Fibroblast of skin of right biceps (primary cell): ENCODE results near the gene SAP30.
A peak's percentile ranks its signal among the peaks of the same experiment; 100 is the strongest.

Experiments used
- DNase-seq: peaks from one replicate; pipeline ENCODE4 v3.0.0-alpha.2; 2013

Gene SAP30, protein sequence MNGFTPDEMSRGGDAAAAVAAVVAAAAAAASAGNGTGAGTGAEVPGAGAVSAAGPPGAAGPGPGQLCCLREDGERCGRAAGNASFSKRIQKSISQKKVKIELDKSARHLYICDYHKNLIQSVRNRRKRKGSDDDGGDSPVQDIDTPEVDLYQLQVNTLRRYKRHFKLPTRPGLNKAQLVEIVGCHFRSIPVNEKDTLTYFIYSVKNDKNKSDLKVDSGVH

DNA sequence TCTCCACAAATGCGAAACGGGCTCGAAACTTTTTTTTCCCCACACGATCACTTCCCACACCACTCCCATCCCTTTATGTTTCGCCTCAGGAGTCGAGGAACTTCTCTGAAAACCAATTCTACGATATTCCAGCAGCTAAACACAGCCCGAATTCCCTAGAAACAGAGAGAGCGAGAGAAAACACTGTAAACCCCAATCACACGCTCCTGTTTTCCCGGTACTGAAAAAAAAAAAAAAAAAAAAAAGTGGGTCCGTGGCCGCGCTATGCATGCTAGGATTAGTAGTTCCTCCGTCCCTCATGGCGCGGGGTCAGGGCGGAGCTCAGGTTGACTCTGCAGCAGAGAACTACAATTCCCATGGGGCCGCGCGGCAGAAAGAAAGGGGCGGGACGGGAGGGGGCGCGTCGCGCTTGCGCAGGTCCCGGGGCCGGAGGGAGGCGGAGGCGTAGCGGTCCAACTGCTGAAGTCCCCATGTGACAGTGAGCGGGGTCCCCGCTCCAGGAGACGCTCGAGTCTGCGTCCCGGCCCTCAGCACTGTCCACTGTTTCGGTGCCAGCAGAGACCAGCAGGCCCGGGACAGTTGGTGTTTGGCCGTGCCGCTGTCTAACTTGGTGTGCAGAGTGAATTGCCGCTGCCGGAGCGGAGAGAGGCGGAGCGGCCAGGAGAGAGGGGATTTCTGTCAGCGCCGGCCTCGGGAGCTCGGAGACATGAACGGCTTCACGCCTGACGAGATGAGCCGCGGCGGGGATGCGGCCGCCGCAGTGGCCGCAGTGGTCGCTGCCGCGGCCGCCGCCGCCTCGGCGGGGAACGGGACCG lies at the start of gene SAP30:
TSS of gene SAP30 (plus strand) at position 478 of the 815 bp plus-strand sequence. CDS start at position 707, 229 bp downstream.
- DNase-seq, result peak; percentile 99

DNA sequence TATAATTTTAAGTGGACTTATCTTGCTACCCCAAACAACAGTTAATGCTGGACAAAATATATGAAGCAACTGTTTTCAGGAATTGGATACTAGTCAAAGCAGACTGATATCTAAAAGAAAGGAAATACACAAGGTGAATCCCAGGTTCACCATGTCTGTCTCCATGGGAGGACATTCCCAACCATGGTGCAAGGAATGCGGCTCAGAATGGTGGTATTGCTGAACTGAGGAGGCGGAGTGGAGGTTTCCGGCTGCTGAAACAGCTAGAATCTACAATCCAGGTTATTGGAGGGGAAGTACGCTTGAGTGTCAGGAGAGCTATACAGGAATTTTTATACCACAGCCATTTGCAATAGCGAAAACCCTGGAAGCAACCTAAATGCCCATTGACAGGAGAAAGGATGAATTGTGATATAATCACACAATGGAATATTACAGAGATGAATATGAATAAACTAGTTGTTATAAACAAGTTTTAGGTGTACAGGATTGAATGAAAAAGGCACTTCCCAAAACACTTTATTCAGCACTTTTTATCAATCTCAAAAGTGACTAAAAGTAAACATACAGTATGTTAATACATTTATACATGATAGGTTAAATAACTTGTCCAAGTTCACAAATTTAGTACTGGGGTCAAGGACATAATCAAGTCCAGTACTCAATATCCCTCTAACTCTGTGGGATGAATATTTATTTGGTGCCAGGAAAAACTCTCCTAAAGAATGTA lies 45.6 kb upstream of the SAP30 start:
- no peak for DNase-seq

DNA sequence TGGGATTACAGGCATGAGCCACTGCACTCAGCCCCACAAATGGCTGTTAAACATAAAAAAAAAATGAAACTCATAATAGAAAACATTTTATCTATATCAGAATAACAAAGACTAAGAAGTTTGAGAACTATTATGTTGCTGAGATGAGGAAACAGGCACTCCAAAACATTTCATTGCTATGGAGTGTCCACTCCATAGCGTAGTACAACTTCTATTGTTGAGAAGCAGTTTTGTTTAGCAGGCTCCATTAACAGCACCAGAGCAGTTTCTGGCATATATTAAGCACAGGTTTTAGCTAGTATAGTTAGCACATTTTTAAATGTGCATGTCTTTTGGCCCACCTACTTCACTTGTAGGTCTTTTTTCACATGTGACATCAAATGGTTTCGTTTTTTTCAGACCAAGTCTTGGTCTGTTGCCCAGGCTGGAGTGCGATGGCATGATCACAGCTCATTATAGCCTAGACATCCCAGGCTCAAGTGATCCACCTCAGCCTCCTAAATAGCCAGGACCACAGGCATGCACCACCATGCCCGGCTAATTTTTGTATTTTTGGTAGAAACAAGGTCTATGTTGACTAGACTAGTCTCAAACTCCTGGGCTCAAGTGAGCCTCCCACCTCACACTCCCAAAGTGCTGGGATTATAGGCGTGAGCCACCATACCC lies 42.4 kb upstream of the SAP30 start:
- no peak for DNase-seq

DNA sequence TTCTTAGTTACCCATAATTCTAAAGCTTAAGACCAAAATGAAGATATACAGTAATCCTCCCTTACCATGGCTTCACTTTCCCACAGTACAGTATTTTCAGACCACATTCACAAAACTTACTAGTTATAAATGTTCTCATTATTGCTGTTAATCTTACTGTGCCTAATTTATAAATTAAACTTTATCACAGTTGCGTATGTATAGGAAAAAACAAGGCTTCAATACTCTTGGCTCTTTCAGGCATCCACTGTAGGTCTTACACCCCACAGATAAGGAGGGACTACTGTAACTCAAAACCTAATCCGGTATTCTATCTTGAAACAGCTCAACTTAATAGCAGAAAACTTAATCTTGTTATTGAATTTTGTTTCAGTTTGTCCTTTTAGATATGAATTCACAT lies 40.2 kb upstream of the SAP30 start:
- no peak for DNase-seq

DNA sequence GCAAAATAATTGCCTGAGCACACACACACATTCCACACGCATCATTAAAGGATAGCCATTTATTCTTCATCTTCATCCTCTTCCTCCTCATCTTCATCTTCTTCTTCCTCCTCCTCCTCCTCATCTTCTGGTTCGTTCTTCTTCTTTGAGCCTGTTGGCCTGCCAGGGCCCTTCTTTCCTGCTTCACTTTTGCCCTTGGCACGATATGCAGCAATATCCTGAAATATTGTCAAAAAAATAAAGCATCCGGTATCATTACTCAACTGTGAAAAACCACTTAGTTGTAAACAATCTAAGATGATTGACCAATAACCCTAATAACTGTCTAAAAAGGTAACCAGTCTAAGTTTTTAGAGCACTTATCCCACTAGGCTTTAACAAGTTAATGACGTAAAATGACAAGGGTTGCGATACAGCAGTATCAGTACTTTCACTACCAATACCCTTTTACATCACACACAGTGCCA lies 38.7 kb upstream of the SAP30 start:
- peak; percentile 2 for DNase-seq

DNA sequence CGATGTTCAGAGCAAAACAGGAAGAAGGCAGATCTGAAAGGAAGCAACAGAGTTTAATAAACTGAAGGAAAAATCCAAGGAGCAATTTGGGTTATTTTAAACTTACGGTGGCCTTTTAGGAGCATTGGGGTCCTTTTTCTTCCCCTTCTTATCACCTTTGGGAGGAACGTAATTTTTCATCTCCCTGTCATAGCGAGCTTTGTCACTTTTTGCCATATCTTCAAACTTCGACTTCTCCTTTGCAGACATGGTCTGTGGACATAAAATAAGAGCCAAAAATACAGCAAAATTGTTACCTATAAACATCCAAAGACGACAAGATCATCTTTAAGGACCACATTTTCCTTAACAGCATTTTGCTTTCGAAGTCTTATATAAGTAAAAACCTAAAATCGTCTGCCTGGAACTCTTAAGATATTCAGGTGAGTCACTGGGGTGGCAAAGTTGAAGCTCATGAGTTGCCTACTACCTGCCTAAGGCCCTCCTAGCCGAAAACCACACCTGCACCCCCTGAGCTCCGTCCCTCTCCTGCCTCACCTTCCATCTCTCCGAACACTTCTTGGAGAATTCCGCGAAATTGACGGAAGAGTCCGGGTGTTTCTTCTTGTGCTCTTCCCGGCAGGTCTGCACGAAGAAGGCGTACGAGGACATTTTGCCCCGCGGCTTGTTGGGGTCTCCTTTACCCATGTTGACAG lies 37.6 kb upstream of the SAP30 start:
- DNase-seq, result peak; percentile 9

DNA sequence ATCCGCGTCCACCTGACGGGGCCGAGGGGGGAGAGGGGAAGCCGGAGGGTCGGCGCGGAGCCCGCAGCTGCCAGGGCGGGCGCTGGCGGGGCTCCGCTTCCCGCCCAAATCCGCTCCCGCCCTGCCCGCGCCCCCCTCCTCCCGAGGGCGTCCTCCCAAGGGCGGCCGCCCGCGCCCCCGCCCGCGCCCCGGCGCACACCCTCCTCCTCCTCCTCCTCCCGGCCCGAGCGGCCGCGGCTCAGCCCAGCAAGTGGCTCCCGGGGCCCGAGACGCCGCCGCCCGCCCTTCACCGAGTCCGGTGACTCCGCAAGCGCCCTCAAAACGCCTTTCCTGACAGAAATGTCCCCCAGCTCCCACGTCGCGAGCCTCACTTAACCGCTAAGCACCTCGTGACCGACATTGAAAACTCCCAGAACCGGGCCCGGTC lies 37.1 kb upstream of the SAP30 start:
- peak; percentile 53 for DNase-seq

DNA sequence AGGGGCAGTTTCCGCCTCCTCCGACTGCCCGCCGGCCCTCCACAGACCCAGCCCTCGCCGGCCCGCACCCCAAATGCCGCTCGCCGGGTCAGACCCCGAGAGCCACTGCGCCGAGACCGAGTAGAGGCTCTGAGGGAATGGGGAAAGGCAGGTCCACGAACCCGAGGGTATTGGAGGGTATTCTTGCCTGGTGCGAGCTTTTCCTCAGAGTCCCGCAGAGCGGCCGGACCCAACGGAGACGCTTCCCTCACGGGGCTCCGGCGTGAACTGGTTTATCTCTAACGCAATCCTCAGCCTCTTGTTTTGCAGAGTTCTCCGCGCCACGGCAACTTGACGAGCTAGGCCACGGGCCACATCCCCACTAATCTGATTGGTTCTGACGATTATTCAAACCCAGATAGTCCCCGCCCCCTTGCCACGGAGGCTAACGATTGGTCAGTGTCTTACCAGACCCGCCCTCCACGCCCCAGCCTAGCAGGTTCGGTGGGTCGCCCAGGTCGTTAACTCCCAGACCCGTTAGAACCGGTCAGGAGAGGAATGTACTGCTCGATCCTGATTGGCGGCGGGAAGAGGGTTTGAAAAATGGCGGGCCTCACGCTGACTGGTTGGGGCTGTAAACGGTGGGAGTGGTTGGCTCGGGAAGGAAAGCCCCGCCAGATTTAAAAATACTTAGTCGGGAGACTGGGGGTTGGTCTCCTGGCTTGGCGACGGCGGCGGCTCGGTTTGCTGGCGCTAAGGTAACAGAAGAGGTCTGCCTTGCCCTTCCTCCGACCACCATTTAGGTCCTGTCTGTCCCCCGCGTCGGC lies 36.5 kb upstream of the SAP30 start, which contains the start of gene HMGB2:
TSS of gene HMGB2 (minus strand) at position 274 of the 806 bp plus-strand sequence. CDS start 709 bp downstream, outside the sequence.
- peak; percentile 100 for DNase-seq

DNA sequence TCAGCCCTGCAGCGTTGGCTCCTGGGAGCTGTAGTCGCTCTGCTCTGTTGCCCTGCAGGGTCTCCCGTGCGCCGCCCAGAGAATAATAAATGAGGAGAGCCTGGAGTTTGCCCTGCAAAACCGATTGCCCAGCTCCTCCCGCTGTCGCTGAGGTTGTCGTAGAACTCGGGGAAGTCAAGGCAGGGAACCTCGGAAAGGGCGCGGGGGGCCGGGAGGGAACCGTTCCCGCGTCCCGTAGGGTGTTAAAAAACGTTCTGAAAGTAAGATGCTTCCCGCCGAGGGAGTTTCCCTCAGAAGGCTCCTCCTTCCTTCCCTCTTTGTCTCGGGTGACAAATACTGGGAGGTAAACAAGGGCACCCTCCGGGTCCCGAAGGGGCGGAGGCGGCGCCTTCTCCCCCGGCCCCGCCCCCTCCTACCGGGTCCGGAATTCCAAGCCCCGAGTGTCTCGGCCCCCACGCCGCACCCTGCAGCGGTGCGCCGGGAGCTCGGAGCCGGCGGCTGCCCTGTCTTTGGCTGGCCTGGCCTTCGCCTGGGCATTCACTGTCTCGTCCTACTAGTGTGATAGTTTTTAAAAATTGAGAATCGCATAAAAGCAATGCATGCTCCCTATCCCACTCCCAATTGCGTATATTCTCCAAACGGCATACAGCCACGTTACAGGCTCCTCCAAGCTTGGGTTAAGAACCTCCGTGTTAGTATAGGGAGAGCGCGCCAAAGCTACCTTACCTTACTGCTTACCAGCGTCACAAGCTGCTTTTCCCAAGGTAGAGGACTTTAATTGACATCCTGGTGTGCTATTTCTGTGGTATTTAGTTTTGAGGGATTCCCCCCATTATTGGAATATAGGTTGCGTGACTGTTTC lies 35.6 kb upstream of the SAP30 start:
- peak; percentile 93 for DNase-seq

DNA sequence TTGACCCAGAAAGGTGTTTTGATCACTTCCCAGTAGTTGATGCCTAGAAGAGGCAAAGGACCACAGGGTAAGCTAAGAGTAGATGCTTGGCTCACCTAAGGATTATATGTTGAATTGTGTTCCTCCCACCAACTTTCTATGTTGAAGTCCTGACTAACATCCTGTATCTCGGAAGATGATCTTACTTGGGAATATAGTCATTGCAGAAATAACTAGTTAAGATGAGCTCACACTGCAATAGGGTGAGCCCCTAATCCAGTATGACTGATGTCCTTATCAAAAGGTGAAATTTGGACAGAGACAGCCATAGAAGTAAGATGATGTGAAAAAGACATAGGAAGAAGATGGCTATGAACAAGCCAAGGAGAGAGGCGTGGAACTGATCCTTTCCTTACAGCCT lies 33.3 kb upstream of the SAP30 start:
- peak; percentile 4 for DNase-seq

DNA sequence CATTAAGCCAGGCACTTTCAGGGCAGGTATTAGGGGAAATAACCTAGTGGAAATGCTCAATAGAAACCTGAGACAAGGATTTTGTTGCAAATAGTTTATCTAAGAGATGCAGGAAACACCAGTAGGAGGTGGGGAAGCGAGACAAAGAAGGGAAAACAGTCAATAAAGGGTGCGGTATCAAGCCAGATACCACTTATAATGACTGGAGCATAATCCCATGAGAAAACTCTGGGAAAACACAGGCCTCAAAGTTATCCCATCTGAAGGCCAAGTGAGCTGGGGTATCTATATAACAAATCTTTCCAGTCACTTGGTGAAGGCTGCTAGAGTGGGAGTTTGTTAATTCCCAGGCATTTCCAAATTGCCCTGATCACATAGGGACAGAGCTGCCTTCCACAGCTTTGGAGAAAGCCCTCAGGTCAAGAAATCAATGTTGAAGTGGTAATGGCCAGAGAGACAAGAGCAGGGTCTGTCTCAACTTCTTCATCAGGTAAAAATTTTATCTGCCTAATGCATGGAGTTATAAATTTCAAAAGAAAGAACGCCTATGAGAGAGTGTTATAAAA lies 26.8 kb upstream of the SAP30 start:
- DNase-seq, result no peak

DNA sequence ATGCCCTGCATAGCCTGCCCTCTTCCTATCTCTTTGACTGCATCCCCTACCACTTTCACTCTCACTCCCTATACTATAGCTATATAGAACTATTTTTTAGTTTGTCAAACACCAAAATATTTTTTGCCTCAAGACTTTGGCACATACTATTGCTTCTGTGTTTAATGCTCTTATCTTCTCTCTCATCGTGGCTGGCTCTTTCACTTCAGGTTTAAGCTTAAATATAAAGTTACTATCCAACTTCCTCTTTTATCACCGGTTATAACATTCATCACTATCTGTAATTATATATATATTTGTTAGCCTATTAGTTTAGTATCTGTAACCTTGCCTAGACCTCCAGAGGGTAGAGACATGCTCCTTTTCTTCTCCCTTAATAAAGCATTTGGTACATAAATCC lies 25.1 kb upstream of the SAP30 start:
- no peak for DNase-seq

DNA sequence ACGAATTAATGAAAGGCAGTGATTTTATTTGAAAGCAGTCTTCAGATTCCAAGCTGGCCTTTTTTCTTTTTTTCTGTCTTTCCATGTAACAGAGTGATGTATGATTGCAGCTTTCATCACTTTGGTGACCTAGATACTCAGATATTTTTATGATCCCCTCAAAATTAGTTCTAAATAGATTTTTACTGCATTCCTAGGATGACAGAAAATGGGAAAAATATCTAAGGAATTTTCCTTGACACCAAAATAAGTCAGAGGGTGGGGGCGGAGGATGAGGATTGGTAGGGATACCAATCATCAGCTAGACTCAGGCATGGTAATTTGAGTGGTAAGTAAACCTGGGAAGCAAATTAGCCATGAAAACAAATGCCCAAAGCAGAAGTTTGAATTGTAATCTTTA lies 24.7 kb upstream of the SAP30 start:
- DNase-seq, result peak; percentile 92

DNA sequence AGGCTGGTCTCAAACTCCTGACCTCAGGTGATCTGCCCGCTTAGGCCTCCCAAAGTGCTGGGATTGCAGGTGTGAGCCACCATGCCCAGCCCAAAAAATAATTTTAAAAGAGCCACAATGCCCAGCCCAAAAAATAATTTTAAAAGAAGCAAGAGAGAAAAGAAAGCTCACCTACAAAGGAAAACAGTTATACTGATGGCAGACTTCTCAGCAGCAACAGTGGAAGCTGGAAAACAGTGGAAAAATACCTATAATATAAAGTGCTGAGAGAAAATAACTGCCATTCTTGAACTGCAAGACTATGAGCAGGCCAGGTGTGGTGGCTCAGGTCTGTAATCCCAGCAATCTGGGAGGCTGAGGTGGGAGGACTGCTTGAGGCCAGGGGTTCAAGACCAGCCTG lies 23.3 kb upstream of the SAP30 start:
- no peak for DNase-seq

DNA sequence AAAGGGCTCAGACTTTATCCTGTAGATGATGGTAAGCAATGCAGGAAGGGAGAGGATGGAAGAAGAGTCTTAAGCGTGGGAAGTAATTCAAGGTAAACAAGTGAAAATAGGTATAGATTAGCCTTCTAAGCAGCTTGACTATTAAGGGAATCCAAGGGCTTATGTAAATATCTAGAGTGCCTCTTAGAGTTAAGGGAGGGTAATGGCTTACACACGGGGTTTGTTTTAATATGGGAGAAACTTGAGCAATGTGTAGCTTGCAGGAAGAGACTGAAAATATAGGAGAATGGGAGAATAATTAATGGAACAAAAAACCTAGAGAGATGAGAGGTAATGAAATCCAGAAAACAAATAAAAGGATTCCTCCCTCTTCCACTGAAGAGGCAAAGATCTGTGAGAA lies 12.8 kb upstream of the SAP30 start:
- DNase-seq, result no peak

DNA sequence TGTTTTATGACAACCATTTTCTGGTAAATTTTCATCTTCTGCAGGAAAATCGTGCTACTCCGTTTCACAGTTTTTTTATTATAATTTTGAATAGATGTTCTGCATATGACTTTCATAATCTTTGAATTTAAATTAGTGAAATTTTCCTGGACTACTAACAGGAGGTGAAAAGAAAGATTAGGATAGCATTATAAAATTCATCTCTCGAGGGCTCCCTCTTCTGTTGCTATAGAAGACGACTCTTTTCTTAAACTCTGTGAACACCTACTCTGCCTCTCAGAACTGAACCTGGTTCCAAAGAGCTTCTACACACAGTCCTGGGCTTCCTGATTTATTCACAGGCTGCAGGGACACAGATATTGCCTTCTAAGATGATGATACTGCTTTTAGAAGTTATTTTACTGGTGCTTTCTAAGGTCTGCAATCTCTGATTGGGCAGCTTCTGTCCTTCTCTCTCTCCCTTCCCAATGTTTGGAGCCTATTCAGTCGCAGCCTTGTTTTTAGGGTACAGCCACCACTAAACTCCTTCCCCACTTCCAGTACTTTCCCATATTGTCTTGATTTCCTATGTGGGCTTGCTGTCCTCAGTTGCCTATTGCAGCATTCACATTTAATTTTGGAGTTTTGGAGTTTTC lies 10.1 kb upstream of the SAP30 start:
- DNase-seq, result peak; percentile 10

DNA sequence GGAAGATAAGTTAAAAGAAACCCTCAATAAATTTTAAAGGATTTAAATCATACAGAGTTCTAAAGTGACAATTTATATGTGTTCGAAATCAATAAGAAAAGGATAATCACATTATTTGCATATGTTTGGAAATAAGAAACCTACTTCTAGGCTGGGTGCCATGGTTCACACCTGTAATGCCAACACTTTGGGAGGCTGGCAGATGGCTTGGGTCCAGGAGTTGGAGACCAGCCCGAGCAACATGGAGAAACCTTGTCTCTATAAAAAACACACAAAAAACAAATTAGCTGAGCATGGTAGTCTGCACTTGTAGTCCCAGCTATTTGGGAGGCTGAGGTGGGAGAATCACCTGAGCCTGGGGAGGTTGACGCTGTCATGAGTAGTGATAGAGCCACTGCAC lies 8.1 kb upstream of the SAP30 start:
- no peak for DNase-seq

DNA sequence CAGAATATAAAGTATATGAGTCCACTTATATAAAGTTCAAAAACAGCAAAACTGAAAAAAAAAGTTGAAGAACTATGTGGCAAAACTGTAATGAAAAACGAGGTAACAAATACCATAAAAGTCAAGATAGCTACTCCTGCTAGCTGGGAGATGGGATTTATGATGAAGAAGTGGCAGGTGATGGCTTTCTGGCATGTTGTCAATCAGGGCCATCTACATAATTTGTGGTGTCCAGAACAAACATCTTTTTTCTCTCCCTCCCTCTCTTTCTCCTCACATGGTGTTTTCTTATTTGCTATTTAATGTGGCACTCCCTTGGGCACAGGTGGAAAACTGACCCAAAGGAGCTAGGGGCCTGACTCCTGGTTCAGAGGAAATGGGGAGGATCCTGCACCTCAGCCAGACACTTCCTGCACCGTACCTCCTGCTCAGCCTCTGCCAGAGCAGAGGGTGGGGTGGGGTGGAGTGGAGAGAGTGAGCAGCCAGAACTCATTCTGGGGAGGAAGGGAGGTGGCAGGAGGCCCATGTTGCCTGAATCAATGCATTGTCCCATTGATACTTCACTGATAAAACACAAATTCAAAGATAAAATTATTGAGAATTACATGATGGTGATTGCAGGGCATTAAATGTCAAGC lies 5.3 kb upstream of the SAP30 start:
- DNase-seq, result no peak

DNA sequence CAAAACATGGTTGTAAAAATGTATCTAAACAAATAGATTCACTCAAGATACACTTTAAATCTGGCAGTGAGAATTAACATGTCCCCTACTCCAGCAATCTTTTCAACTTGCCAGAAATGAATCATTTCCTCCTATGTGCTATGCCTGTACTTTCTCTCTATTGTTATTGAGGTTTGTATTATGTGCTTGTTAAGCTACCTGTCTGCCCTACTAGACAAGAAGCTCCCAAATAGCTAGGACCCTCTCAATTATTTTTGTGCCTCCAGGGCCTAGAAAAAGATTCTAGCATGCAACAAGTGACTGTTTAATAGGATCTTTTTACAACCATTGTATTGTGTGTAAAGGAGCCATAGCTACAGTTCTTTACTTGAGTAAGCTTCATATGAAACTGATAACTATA lies 3.5 kb upstream of the SAP30 start:
- peak; percentile 6 for DNase-seq
